Neutrophil (primary cell): ENCODE results near the gene CD8B2.

Experiments used
- H3K27ac ChIP-seq: fragments of 200-600 bp; sonication (generic); 2 replicates; pipeline ENCODE4 v1.5.1; 2016; ENCODE audit warnings: mild to moderate bottlenecking, moderate library complexity
- H3K27me3 ChIP-seq: fragments of 200-600 bp; sonication (generic); 2 replicates; pipeline ENCODE4 v1.6.0; 2016; ENCODE audit warnings: mild to moderate bottlenecking
- H3K36me3 ChIP-seq: fragments of 200-600 bp; sonication (generic); 2 replicates; pipeline ENCODE4 v1.5.1; 2017
- H3K4me1 ChIP-seq, 2 experiments: fragments of 200-600 bp in 1 of 2; sonication (generic) in 1 of 2; 1 replicate in 1 of 2; 2 replicates in 1 of 2; pipeline versions ENCODE4 v1.5.1 to v1.6.1; 2013 to 2016; ENCODE audit warnings: low read depth in 1 of 2, low read length in 1 of 2, mild to moderate bottlenecking in 1 of 2, moderate library complexity in 1 of 2; ENCODE audit not compliant: control insufficient read depth in 1 of 2, insufficient read depth in 1 of 2
- H3K4me3 ChIP-seq, 2 experiments: fragments of 200-600 bp in 1 of 2; sonication (generic) in 1 of 2; 1 replicate in 1 of 2; 2 replicates in 1 of 2; pipeline ENCODE4 v1.5.1; 2013 to 2016; ENCODE audit warnings: low read depth in 1 of 2, low read length in 1 of 2, mild to moderate bottlenecking in 1 of 2, moderate library complexity in 1 of 2
- H3K9me3 ChIP-seq: fragments of 200-600 bp; sonication (generic); 2 replicates; pipeline ENCODE4 v1.5.1; 2016
- CTCF ChIP-seq: fragments of 200-600 bp; sonication (generic); IDR thresholded peaks from 2 replicates; pipeline ENCODE4 v1.5.1; 2016; ENCODE audit warnings: antibody characterized with exemption

Gene CD8B2

GRCh38 chr2:106542746-106543359 is 55.7 kb downstream of the CD8B2 start:
- Histone ChIP-seq H3K27ac (no peak overlapping the region), H3K4me3 (no peak overlapping the region), H3K9me3 (no peaks in the 10 kb centered on the region), H3K4me1 (peaks cover 0 to 9% of the 10 kb centered on the region in 2 experiments), H3K36me3 (no peaks in the 10 kb centered on the region), H3K27me3 (peaks cover 43% of the 10 kb centered on the region)
- TF ChIP-seq CTCF = peak; percentile 75

- Histone ChIP-seq H3K9me3 (no peaks in the 10 kb centered on the region), H3K27ac (no peak overlapping the region), H3K4me1 (peaks cover 0 to 9% of the 10 kb centered on the region in 2 experiments), H3K36me3 (no peaks in the 10 kb centered on the region), H3K27me3 (peaks cover 43% of the 10 kb centered on the region), H3K4me3 (no peak overlapping the region)
- TF ChIP-seq CTCF = no peak
Observed at GRCh38 chr2:106545007-106545406, 57.8 kb downstream of the CD8B2 start.

- no peak overlapping the region for H3K27ac ChIP-seq
- no peak overlapping the region for H3K4me3 ChIP-seq
- no peak for TF ChIP-seq CTCF
Observed at GRCh38 chr2:106546391-106546990, 59.3 kb downstream of the CD8B2 start.

GRCh38 chr2:106547164-106547903 is 60.2 kb downstream of the CD8B2 start:
- Histone ChIP-seq H3K4me3 (no peak overlapping the region), H3K9me3 (no peaks in the 10 kb centered on the region), H3K36me3 (no peaks in the 10 kb centered on the region), H3K4me1 (peaks cover 0 to 9% of the 10 kb centered on the region in 2 experiments), H3K27ac (no peak overlapping the region), H3K27me3 (peaks cover 33% of the 10 kb centered on the region)
- TF ChIP-seq CTCF = no peak

More at GRCh38 chr2:106546391-106546990, 59.3 kb downstream of the CD8B2 start:
- Histone ChIP-seq H3K4me1 (peaks cover 0 to 9% of the 10 kb centered on the region in 2 experiments), H3K36me3 (no peaks in the 10 kb centered on the region), H3K9me3 (no peaks in the 10 kb centered on the region), H3K27me3 (peaks cover 39% of the 10 kb centered on the region)

GRCh38 chr2:106551417-106552130 is 64.4 kb downstream of the CD8B2 start:
- Histone ChIP-seq H3K4me1 (peaks cover 0 to 1% of the 10 kb centered on the region in 2 experiments), H3K9me3 (no peaks in the 10 kb centered on the region), H3K4me3 (no peak overlapping the region), H3K36me3 (no peaks in the 10 kb centered on the region), H3K27me3 (peaks cover 8% of the 10 kb centered on the region), H3K27ac (no peak overlapping the region)
- no peak for TF ChIP-seq CTCF
